ENCODE results near the gene ST6GALNAC3.

DNA sequence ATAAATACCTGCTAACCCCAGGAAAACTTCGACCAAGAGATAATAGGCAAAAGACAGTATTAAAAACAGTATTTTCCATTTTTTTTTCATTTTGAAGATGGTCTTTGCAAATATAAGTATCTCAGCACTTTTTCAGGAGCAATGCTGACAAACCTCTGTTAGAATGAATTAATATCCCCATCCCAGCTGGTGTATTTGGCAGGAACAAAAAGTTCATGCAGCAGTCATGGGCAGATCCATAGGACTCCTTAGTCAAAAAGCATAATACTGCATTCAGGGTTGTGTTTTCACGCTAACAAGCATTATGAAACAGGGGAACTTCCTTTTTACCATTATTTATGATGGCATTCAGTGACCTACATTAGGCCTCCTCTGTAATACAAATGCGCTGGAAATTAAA lies 344.0 kb downstream of the ST6GALNAC3 start:
- TF ChIP-seq, protein P1, sequence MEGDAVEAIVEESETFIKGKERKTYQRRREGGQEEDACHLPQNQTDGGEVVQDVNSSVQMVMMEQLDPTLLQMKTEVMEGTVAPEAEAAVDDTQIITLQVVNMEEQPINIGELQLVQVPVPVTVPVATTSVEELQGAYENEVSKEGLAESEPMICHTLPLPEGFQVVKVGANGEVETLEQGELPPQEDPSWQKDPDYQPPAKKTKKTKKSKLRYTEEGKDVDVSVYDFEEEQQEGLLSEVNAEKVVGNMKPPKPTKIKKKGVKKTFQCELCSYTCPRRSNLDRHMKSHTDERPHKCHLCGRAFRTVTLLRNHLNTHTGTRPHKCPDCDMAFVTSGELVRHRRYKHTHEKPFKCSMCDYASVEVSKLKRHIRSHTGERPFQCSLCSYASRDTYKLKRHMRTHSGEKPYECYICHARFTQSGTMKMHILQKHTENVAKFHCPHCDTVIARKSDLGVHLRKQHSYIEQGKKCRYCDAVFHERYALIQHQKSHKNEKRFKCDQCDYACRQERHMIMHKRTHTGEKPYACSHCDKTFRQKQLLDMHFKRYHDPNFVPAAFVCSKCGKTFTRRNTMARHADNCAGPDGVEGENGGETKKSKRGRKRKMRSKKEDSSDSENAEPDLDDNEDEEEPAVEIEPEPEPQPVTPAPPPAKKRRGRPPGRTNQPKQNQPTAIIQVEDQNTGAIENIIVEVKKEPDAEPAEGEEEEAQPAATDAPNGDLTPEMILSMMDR (IDR thresholded peaks at IDR 0.05) = no peak
- no peak for TF ChIP-seq POLR2AphosphoS2 (conservative IDR thresholded peaks at IDR 0.05; ENCODE audit: low read length)
- no peak for TF ChIP-seq CEBPB (IDR thresholded peaks at IDR 0.05)
- no peak for TF ChIP-seq POLR2A (IDR thresholded peaks at IDR 0.05; ENCODE audit: low read length)
- no peak for TF ChIP-seq MAFK (IDR thresholded peaks at IDR 0.05; ENCODE audit: partially characterized antibody)
- no peak for TF ChIP-seq EP300 (IDR thresholded peaks at IDR 0.05)
- no peak for TF ChIP-seq HOXA7 (CRISPR knock-in tag; IDR thresholded peaks at IDR 0.05)
- TF ChIP-seq, protein P2, sequence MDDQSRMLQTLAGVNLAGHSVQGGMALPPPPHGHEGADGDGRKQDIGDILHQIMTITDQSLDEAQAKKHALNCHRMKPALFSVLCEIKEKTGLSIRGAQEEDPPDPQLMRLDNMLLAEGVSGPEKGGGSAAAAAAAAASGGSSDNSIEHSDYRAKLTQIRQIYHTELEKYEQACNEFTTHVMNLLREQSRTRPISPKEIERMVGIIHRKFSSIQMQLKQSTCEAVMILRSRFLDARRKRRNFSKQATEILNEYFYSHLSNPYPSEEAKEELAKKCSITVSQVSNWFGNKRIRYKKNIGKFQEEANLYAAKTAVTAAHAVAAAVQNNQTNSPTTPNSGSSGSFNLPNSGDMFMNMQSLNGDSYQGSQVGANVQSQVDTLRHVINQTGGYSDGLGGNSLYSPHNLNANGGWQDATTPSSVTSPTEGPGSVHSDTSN (IDR thresholded peaks at IDR 0.05) = no peak
- no peak for TF ChIP-seq SMC3 (IDR thresholded peaks at IDR 0.05)
- no peak for TF ChIP-seq CHD2 (IDR thresholded peaks at IDR 0.05; ENCODE audit: low read length, partially characterized antibody)
- no peak for TF ChIP-seq HOXB5 (CRISPR knock-in tag; IDR thresholded peaks at IDR 0.05)

All from A549 (cell line).